Hepatocyte (in vitro differentiated cells): Measurements from ENCODE around the gene SOD2. TPM values are rescaled to one million over a fixed set of nuclear protein-coding genes. Genes with fewer than 3 reads are reported as not detected.
"Not testable (repeated sequence)": the region's sequence is repeated elsewhere in the genome, so short reads cannot be mapped to it uniquely, and the experiment has no call there.

Source experiments
- DNase-seq: peaks from one replicate; pipeline ENCODE4 v3.0.0-alpha.2; 2016; ENCODE audit warnings: low spot score
- H2AFZ ChIP-seq: fragments of 200-600 bp; sonication (generic); 2 replicates; pipeline ENCODE4 v1.6.0; 2016; ENCODE audit warnings: antibody characterized with exemption, mild to moderate bottlenecking
- H3K27ac ChIP-seq: fragments of 200-600 bp; sonication (generic); 2 replicates; pipeline ENCODE4 v1.5.1; 2016; ENCODE audit warnings: mild to moderate bottlenecking
- H3K27me3 ChIP-seq: fragments of 200-600 bp; sonication (generic); 2 replicates; pipeline ENCODE4 v1.6.1; 2016
- H3K36me3 ChIP-seq: fragments of 200-600 bp; sonication (generic); replicated peaks from 2 replicates; pipeline ENCODE4 v1.5.1; 2016; ENCODE audit warnings: low read depth; ENCODE audit not compliant: insufficient read depth
- H3K4me1 ChIP-seq: fragments of 200-600 bp; sonication (generic); 2 replicates; pipeline ENCODE4 v1.5.1; 2016; ENCODE audit warnings: mild to moderate bottlenecking, moderate library complexity; ENCODE audit not compliant: insufficient read depth
- H3K4me2 ChIP-seq: fragments of 200-600 bp; sonication (generic); 2 replicates; pipeline ENCODE4 v1.6.0; 2016
- H3K4me3 ChIP-seq: fragments of 200-600 bp; sonication (generic); 2 replicates; pipeline ENCODE4 v1.5.1; 2016; ENCODE audit warnings: mild to moderate bottlenecking
- H3K79me2 ChIP-seq: fragments of 200-600 bp; sonication (generic); 2 replicates; pipeline ENCODE4 v1.6.0; 2017; ENCODE audit warnings: mild to moderate bottlenecking
- H3K9me2 ChIP-seq: fragments of 200-600 bp; sonication (generic); replicated peaks from 2 replicates; pipeline ENCODE4 v1.6.0; 2017; ENCODE audit warnings: mild to moderate bottlenecking; ENCODE audit not compliant: insufficient read depth
- H3K9me3 ChIP-seq: fragments of 200-600 bp; sonication (generic); 2 replicates; pipeline ENCODE4 v1.5.1; 2016; ENCODE audit warnings: low read depth, mild to moderate bottlenecking
- H4K20me1 ChIP-seq: fragments of 200-600 bp; sonication (generic); 2 replicates; pipeline ENCODE4 v1.6.0; 2016; ENCODE audit warnings: mild to moderate bottlenecking; ENCODE audit not compliant: insufficient read depth, poor library complexity, severe bottlenecking
- EZH2 ChIP-seq: fragments of 200-600 bp; sonication (generic); IDR thresholded peaks from 2 replicates; pipeline ENCODE4 v1.6.1; 2016; ENCODE audit warnings: antibody characterized with exemption, mild to moderate bottlenecking, borderline replicate concordance
- EZH2phosphoT487 ChIP-seq: fragments of 200-600 bp; sonication (generic); IDR thresholded peaks from one replicate; pipeline ENCODE4 v1.6.1; 2018; ENCODE audit warnings: antibody characterized with exemption, mild to moderate bottlenecking, low read depth, moderate library complexity; ENCODE audit not compliant: unreplicated experiment, severe bottlenecking
- WGBS: methylation state at CpG from one replicate; pipeline ENCODE4 v1.1.6; 2016; ENCODE audit warnings: low lambda C conversion rate; ENCODE audit errors: missing lambda C conversion rate; 5-methylcytosine and 5-hydroxymethylcytosine counted together
- polyA plus RNA-seq: library from polyadenylated mRNA; unstranded; fragments of >200 nt; fragmentation: Nextera tagmentation; extraction: Ambion mirVana; gene quantifications from 2 replicates; pipeline ENCODE4 v1.2.1, GENCODE V29; 2016
- total RNA-seq: library from RNA; depleted of rRNA; stranded (reverse); fragments of >200 nt; gene quantifications from 2 replicates; pipeline ENCODE4 v1.2.3, GENCODE V29; 2014
- TF ChIP-seq, protein P1 (sequence below): fragments of 200-600 bp; sonication (generic); IDR thresholded peaks from 2 replicates; pipeline ENCODE4 v1.5.1; 2016; ENCODE audit warnings: antibody characterized with exemption, mild to moderate bottlenecking; ENCODE audit not compliant: poor library complexity

Gene SOD2
- total and polyA plus RNA-seq, 2 experiments from 2014 or later: 138 to 264 TPM

GRCh38 chr6:159665868-159666635 lies 27.0 kb downstream of the SOD2 start:
- no peak overlapping the region for H3K4me2 ChIP-seq
- no peaks in the 10 kb centered on the region for H3K9me2 ChIP-seq
- WGBS: 94% methylated on average over 7 of the region's 7 CpGs
- no peaks in the 10 kb centered on the region for H3K36me3 ChIP-seq
- H4K20me1 ChIP-seq: no peaks in the 10 kb centered on the region
- no peaks in the 10 kb centered on the region for H3K9me3 ChIP-seq
- H3K27me3 ChIP-seq: no peaks in the 10 kb centered on the region
- H3K79me2 ChIP-seq: no peaks in the 10 kb centered on the region
- TF ChIP-seq EZH2phosphoT487 (no peak), EZH2 (no peak)
- DNase-seq: no peak
- H3K4me3 ChIP-seq: no peak overlapping the region
- H3K27ac ChIP-seq: no peak overlapping the region
- H2AFZ ChIP-seq: no peak overlapping the region
- H3K4me1 ChIP-seq: no peaks in the 10 kb centered on the region

DNA sequence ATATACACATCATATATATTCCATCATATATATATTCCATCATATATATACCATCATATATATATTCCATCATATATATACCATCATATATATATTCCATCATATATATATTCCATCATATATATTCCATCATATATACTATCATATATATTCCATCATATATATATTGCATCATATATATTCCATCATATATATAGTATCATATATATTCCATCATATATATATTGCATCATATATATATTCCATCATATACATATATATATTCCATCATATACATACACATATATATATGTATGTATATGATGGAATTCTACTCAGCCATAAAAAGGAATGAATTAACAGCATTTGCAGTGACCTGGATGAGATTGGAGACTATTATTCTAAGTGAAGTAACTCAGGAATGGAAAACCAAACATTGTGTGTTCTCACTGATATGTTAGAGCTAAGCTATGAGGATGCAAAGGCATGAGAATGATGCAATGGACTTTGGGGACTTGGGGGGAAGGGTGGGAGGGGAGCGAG lies 29.6 kb downstream of the SOD2 start:
- not testable (repeated sequence) for H3K9me2 ChIP-seq, H3K4me2 ChIP-seq, DNase-seq, H3K79me2 ChIP-seq, H3K27ac ChIP-seq, H3K4me1 ChIP-seq, H2AFZ ChIP-seq, H3K27me3 ChIP-seq, H3K9me3 ChIP-seq, H3K4me3 ChIP-seq, H3K36me3 ChIP-seq, H4K20me1 ChIP-seq
- WGBS: 100% methylated on average over 1 of the region's 1 CpG

DNA sequence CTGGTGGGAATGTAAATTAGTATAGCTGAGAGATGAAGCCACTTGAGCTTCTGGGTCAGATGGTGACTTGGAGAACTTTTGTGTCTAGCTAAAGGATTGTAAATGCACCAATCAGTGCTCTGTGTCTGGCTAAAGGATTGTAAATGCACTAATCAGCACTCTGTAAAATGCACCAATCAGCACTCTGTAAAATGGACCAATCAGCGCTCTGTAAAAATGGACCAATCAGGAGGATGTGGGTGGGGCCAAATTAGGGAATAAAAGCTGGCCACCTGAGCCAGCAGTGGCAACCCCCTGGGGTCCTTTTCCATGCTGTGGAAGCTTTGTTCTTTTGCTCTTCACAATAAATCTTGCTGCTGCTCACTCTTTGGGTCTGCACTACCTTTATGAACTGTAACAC lies 31.1 kb downstream of the SOD2 start:
- not testable (repeated sequence) for H3K27me3 ChIP-seq, H3K9me3 ChIP-seq, H3K4me2 ChIP-seq, H3K36me3 ChIP-seq, DNase-seq, H2AFZ ChIP-seq, H4K20me1 ChIP-seq, H3K79me2 ChIP-seq, H3K9me2 ChIP-seq, H3K4me1 ChIP-seq, H3K4me3 ChIP-seq, H3K27ac ChIP-seq
- WGBS: 100% methylated on average over 1 of the region's 1 CpG

- Histone ChIP-seq H3K4me3 (no peak overlapping the region), H3K27me3 (no peaks in the 10 kb centered on the region), H4K20me1 (no peaks in the 10 kb centered on the region), H3K4me2 (no peak overlapping the region), H2AFZ (no peak overlapping the region), H3K79me2 (no peaks in the 10 kb centered on the region), H3K36me3 (no peaks in the 10 kb centered on the region), H3K27ac (no peak overlapping the region), H3K9me2 (no peaks in the 10 kb centered on the region), H3K4me1 (no peaks in the 10 kb centered on the region), H3K9me3 (no peaks in the 10 kb centered on the region)
- TF ChIP-seq EZH2 (no peak), EZH2phosphoT487 (no peak)
- TF ChIP-seq, protein P1, sequence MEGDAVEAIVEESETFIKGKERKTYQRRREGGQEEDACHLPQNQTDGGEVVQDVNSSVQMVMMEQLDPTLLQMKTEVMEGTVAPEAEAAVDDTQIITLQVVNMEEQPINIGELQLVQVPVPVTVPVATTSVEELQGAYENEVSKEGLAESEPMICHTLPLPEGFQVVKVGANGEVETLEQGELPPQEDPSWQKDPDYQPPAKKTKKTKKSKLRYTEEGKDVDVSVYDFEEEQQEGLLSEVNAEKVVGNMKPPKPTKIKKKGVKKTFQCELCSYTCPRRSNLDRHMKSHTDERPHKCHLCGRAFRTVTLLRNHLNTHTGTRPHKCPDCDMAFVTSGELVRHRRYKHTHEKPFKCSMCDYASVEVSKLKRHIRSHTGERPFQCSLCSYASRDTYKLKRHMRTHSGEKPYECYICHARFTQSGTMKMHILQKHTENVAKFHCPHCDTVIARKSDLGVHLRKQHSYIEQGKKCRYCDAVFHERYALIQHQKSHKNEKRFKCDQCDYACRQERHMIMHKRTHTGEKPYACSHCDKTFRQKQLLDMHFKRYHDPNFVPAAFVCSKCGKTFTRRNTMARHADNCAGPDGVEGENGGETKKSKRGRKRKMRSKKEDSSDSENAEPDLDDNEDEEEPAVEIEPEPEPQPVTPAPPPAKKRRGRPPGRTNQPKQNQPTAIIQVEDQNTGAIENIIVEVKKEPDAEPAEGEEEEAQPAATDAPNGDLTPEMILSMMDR: no peak
- no peak for DNase-seq
- WGBS: 77% methylated on average over 9 of the region's 9 CpGs
Observed at GRCh38 chr6:159655409-159655988, 37.5 kb downstream of the SOD2 start.
